Activated naive CD8-positive, alpha-beta T cell treated with anti-CD3 and anti-CD28 coated beads, Interleukin-2, amount 10 ng/mL, durations not matched to agents 7 days and 5 days (primary cell): ENCODE results near the gene FBXW7. TPM values are rescaled to one million over a fixed set of nuclear protein-coding genes. Genes with fewer than 3 reads are reported as not detected.

ENCODE experiments used
- ATAC-seq: fragments of 150-1000 bp; cut with Tn5 transposase; one replicate; pipeline ENCODE4 v1.10.0; 2021; ENCODE audit warnings: low read depth, moderate library complexity
- POLR2A ChIA-PET: fragments of 350-600 bp; sonication (Branson Sonifier 250); formaldehyde crosslinking; loops from one replicate; lab custom pipeline; 2021; ENCODE audit warnings: antibody characterized with exemption; lab: Charles Lee
- DNase-seq: peaks from one replicate; pipeline ENCODE4 v3.0.0; 2021
- H3K27ac Mint-ChIP-seq: one replicate; pipeline ENCODE4 v1.8.0; 2022; ENCODE audit warnings: mild to moderate bottlenecking, mixed read lengths
- H3K27me3 Mint-ChIP-seq: one replicate; pipeline ENCODE4 v1.8.0; 2022; ENCODE audit warnings: mild to moderate bottlenecking, moderate library complexity, mixed read lengths
- H3K36me3 Mint-ChIP-seq: one replicate; pipeline ENCODE4 v1.8.0; 2021; ENCODE audit warnings: mild to moderate bottlenecking, mixed read lengths
- H3K4me1 Mint-ChIP-seq: one replicate; pipeline ENCODE4 v1.8.0; 2021; ENCODE audit warnings: mixed read lengths
- H3K4me3 Mint-ChIP-seq: one replicate; pipeline ENCODE4 v1.8.0; 2022; ENCODE audit warnings: mild to moderate bottlenecking, moderate library complexity, mixed read lengths
- H3K9me3 Mint-ChIP-seq: one replicate; pipeline ENCODE4 v1.8.0; 2021; ENCODE audit warnings: mixed read lengths
- total RNA-seq, 2 experiments: library from RNA; stranded (reverse); gene quantifications; one replicate each; pipeline ENCODE4 v1.2.3, GENCODE V29; 2021

The FBXW7 gene, protein sequence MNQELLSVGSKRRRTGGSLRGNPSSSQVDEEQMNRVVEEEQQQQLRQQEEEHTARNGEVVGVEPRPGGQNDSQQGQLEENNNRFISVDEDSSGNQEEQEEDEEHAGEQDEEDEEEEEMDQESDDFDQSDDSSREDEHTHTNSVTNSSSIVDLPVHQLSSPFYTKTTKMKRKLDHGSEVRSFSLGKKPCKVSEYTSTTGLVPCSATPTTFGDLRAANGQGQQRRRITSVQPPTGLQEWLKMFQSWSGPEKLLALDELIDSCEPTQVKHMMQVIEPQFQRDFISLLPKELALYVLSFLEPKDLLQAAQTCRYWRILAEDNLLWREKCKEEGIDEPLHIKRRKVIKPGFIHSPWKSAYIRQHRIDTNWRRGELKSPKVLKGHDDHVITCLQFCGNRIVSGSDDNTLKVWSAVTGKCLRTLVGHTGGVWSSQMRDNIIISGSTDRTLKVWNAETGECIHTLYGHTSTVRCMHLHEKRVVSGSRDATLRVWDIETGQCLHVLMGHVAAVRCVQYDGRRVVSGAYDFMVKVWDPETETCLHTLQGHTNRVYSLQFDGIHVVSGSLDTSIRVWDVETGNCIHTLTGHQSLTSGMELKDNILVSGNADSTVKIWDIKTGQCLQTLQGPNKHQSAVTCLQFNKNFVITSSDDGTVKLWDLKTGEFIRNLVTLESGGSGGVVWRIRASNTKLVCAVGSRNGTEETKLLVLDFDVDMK
- 10 to 100 TPM; 80.2 to 91.2 TPM for total RNA-seq

DNA sequence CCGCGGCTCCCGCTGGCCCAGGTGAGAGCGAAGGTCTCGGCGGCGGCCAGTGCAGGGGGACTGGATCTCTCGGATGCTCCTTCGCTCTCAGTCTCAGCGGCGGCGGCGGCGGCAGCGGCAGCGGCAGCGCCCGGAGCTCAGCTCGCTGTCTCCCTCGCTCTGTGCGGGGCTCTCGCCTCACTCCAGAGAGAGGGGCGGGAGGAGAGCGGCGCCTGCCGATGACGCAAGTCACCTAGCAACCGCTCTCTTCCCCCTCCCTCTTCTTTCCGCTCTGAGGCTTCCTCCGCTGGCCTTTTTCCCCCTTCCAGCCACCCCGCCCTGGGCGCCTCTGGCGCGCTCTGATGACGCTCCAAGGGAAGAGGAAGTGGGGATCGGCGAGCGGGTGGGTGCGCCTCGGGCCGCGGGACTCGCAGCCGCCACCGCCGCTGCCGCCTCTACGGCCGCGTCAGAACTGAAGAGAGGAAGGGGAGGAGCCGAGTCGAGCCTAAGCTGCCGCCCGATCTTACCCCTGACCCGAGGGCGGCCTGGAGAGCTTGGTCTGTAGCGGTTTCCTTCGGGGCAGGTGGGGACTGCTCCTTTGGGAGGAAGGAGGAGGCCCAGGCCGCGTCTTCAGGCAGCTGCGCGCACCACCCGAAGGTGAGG is at the start of gene FBXW7:
Gene FBXW7 (minus strand): TSS at position 190 of the 642 bp plus-strand sequence. CDS start 124,289 bp downstream, outside the sequence.
- Mint-ChIP-seq H3K27ac (peak within 1 kb of the TSS; percentile 98), H3K9me3 (peaks cover 1% of the 10 kb centered on the region), H3K27me3 (no peaks in the 10 kb centered on the region), H3K4me1 (peaks cover 39% of the 10 kb centered on the region), H3K36me3 (peaks cover 22% of the 10 kb centered on the region), H3K4me3 (peak within 1 kb of the TSS; percentile 92)
- POLR2A ChIA-PET, result interaction anchor here (0.6 to 7.0 kb wide), 27 partner anchors 12 to 440 kb away, joined by 3 to 157 read pairs (median 4); partner anchors contain the start of genes ARFIP1, TIGD4 and TMEM154
- ATAC-seq, result peak; percentile 86
- DNase-seq, result peak; percentile 100

DNA sequence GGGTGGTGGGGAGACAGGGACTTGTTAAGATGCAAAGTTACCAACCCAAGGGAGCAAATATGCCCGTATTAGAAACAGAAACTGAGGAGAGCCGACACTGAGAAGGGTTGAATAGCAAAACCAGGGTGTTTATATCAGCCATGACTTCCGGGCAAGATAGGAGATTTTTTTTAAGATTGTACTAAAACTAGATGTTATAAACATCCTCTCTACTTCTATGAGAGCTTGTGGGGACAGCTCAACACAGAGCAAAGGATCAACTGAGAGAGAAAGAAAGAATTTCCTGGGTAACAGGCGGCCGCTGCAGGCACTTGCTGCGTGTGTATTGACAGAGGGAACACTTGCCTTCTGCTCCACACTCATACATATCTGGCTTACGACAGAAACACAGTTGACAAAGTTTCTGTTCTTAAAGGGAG is 49.1 kb upstream of the FBXW7 start:
- DNase-seq (no peak), ATAC-seq (no peak)
- Mint-ChIP-seq H3K27me3 (peaks cover 9% of the 10 kb centered on the region), H3K4me1 (peaks cover 2% of the 10 kb centered on the region), H3K4me3 (peak overlapping the region; percentile 55), H3K9me3 (no peaks in the 10 kb centered on the region), H3K27ac (peak overlapping the region; percentile 79), H3K36me3 (no peaks in the 10 kb centered on the region)
- POLR2A ChIA-PET, result interaction anchor here (0.9 kb wide), 1 partner anchor 49 kb away, joined by 3 read pairs; no protein-coding TSS in a partner anchor

DNA sequence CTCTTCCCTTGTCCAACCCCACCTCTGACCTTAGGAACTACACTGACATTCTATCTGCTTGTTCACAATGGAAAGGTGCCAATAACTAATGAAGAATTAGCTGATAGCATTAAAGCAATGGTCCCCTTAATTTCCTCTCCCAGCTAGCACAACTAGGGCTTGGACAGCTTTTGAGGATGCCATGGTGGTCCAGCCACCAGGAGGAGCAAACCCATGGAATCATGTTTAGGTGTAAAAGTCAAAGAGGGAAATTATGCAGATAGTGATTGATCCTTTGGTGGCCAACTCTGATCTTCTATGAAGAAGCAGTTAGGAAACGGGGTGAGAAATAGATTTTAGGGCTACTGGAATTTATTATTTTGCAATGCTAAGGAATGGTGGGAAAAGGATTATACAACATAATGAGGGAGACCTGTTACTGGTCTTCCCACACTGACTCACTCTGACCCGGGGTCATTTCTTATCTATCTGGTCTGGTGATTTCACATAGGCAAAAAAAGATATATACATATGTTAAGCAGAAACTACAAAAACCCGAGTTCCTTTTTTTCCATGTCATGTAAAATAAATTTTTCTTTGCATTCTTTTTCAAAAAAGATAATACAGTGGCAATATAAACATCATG is 45.8 kb upstream of the FBXW7 start:
- Mint-ChIP-seq H3K4me1 (peaks cover 2% of the 10 kb centered on the region), H3K36me3 (no peaks in the 10 kb centered on the region), H3K27ac (no peak overlapping the region), H3K27me3 (peaks cover 3% of the 10 kb centered on the region), H3K9me3 (no peaks in the 10 kb centered on the region), H3K4me3 (no peak overlapping the region)
- no peak for DNase-seq
- POLR2A ChIA-PET, result no interaction called here
- no peak for ATAC-seq

DNA sequence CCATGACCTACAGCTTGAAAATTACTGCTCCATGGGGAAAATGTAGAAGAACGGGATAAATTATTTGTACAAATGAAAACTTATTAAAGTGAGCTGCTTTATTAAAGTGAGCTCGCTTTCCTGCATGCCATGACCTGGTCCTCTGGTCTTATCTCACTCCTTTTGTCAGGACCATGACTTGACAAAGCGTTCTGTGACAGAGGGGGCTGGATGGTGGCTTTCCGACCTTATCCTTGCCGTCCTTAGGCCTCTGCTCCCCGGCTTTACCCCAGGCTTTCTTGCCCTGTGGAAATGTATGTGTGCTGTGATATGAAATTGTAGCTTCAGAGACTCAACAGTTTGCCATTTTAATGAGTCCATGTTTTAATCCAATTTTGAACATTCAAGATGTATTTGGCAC is 44.0 kb upstream of the FBXW7 start:
- H3K4me3 Mint-ChIP-seq, result no peak overlapping the region
- POLR2A ChIA-PET, result interaction anchor here (1.0 to 1.1 kb wide), 2 partner anchors 26 to 98 kb away, joined by 3 read pairs; no protein-coding TSS in a partner anchor
- no peaks in the 10 kb centered on the region for H3K9me3 Mint-ChIP-seq
- no peaks in the 10 kb centered on the region for H3K4me1 Mint-ChIP-seq
- no peak overlapping the region for H3K27ac Mint-ChIP-seq
- ATAC-seq (no peak), DNase-seq (no peak)
- H3K27me3 Mint-ChIP-seq, result peaks cover 8% of the 10 kb centered on the region
- no peaks in the 10 kb centered on the region for H3K36me3 Mint-ChIP-seq

DNA sequence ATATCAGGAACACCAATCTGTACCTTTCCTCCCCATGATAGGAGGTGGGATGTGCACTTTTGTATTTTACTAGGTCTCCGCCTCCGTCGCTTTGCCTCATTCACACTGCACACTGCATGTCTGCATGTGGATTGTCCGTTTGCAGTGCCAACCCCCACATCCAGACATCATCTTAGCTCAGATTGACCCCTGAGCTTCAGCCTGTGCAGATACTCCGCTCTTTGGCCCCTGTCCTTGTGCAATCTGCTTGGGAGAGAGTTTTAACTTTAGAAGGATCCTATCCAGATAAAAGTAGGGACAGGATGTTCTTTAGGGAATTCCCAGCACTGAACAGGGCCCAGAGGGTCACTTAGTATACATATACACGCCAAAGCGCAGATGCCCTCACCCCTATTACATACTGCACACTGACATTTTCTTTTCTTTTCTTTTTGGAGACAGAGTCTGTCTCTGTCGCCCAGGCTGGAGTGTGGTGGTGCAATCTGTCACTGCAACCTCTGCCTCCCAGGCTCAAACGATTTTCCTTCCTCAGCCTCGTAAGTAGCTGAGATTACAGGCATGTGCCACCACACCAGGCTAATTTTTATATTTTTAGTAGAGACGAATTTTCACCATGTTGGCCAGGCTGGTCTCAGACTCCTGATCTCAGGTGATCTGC is 43.3 kb upstream of the FBXW7 start:
- Mint-ChIP-seq H3K4me1 (no peaks in the 10 kb centered on the region), H3K27ac (no peak overlapping the region), H3K36me3 (no peaks in the 10 kb centered on the region), H3K9me3 (no peaks in the 10 kb centered on the region), H3K27me3 (peaks cover 9% of the 10 kb centered on the region), H3K4me3 (no peak overlapping the region)
- no peak for ATAC-seq
- DNase-seq, result no peak
- POLR2A ChIA-PET, result interaction anchor here (1.1 to 1.2 kb wide), 2 partner anchors 25 to 43 kb away, joined by 3 read pairs; partner anchors contain the start of gene FBXW7

DNA sequence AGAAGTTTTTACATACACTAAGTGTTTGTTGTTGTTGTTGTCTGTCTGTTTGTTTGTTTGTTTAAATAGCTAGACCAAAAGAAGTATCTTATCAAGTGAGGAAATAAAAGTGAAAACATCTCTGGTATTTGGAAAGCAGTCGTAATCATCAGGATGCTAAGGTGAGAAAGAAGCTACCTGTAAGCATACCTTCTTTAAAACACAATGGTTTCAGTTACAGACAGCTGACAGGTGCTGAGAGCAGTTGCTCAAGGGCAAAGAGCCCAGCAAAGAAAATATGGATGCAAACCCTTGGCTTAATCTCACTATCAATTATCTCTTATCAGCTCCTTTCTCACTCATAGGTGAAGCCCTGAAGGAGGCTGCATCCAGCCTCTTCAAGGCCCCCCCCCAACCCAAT is 42.8 kb upstream of the FBXW7 start:
- DNase-seq (no peak), ATAC-seq (no peak)
- H3K27ac Mint-ChIP-seq, result no peak overlapping the region
- H3K4me3 Mint-ChIP-seq, result no peak overlapping the region
- no peaks in the 10 kb centered on the region for H3K36me3 Mint-ChIP-seq
- POLR2A ChIA-PET, result interaction anchor here (1.1 to 1.2 kb wide), 2 partner anchors 25 to 43 kb away, joined by 3 read pairs; partner anchors contain the start of gene FBXW7
- H3K9me3 Mint-ChIP-seq, result no peaks in the 10 kb centered on the region
- H3K4me1 Mint-ChIP-seq, result no peaks in the 10 kb centered on the region
- H3K27me3 Mint-ChIP-seq, result peaks cover 12% of the 10 kb centered on the region

DNA sequence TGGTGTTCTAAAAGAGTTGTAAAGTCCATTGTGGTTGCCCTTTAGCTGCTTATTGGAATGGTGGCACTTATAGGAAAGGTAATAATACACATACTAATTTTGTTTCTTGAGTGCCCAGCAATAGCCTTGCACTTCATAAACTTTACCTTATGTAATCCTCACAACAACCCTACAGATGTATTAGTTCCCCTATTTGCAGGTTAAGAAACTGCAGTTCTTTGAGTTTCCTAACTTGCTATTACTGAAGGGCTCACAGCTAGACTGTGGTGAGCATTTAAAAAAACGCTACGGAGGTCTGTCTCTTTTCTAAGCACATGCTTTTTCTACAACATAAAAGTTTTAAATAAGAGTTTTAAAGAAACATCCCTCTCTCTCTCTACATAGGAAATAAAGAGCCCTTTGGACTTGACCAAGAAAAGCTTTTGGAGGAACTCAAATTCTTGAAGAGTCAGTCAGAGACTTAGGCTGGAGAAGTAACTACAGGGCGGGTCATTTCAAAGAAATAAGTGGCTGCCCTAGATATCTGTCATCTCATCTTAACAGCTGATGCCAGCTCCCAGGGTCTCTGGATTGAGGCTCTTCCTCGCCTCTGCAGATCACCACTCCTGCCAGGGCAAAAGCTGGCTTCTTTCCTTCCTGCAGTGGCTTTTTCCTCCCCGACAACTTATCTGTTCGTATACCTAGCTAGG is 42.0 kb upstream of the FBXW7 start:
- H3K36me3 Mint-ChIP-seq, result no peaks in the 10 kb centered on the region
- no peaks in the 10 kb centered on the region for H3K4me1 Mint-ChIP-seq
- peaks cover 14% of the 10 kb centered on the region for H3K27me3 Mint-ChIP-seq
- no peak overlapping the region for H3K27ac Mint-ChIP-seq
- H3K4me3 Mint-ChIP-seq, result no peak overlapping the region
- no peak for DNase-seq
- H3K9me3 Mint-ChIP-seq, result peaks cover 2% of the 10 kb centered on the region
- POLR2A ChIA-PET, result no interaction called here
- no peak for ATAC-seq

DNA sequence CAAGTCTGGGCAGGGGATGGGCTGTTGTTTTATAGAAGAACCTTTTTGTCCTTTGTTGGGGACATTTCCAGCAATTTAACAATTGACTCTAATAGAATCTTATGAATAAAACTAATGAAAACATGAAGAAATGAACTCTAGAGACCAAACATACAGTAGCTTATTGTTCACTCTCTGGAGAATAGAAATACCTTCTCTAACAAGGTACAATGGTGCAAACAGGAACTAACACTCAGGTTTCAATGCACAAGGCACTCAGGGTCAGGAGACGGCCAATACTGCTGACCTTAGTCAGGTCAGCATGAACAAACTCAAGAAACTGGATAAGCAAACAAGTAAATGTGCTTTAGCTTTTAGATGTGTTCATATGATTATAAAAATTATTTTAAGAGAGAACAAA is 39.6 kb upstream of the FBXW7 start:
- no peak for DNase-seq
- POLR2A ChIA-PET, result interaction anchor here (1.5 kb wide), 1 partner anchor 39 kb away, joined by 3 read pairs; the partner anchor contains the start of gene FBXW7
- no peaks in the 10 kb centered on the region for H3K36me3 Mint-ChIP-seq

DNA sequence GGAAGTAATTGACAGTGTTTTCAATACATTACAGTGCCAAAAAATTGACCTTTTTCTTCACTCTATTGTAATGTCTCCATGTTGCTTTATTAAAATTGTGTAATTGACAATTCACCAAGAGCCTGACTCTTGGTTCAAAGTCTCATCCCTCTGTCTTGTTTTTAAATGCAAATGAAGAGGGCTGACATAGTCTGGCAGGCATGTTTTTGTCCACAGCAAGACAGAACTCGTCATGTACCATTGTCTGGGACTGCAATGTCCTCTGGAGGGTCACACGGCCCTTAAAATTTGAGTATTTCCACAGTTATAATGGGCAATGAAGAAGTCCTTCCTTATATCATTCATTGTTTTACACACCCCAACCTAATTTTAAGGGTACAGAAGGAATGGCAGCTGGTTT is 38.0 kb upstream of the FBXW7 start:
- Mint-ChIP-seq H3K27me3 (peaks cover 14% of the 10 kb centered on the region), H3K9me3 (peaks cover 2% of the 10 kb centered on the region), H3K4me1 (peaks cover 2% of the 10 kb centered on the region), H3K36me3 (no peaks in the 10 kb centered on the region), H3K27ac (no peak overlapping the region), H3K4me3 (no peak overlapping the region)
- ATAC-seq (no peak), DNase-seq (no peak)
- POLR2A ChIA-PET, result no interaction called here

More for the DNA sequence above, 39.6 kb upstream of the FBXW7 start:
- Mint-ChIP-seq H3K27me3 (peaks cover 14% of the 10 kb centered on the region), H3K9me3 (peaks cover 2% of the 10 kb centered on the region), H3K27ac (no peak overlapping the region), H3K4me3 (no peak overlapping the region), H3K4me1 (peaks cover under 1% of the 10 kb centered on the region)
- no peak for ATAC-seq

DNA sequence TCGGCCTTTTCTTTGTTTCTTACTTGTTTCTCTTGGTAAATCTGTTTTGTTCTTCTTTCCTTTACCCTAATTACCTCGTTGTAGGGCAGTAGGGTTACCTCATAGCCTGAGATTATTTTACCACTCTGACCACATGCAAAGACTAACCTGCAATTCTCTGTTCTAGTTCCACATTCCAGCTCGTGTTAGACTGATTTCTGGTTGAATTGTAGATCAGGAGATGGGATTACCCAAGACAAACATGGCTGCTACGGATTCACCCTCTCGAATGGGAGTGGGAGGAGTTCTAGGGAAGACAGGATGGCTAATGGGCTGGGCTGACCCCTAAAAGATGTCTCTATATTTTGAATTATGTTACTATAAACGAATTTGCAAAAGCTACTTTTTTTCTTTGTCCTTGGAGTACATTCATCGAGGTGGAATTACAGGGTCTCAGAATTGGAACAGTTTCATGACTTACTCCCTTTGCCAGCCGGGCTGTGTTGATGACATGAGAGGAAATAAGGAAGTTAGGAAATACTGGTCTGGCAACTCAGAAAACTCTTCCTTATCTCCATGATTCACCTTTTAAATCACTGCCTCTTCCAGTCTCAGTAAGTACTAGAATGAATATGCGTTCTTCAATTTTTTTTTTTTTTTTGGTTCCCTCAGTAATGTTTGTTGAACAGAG is 36.7 kb upstream of the FBXW7 start:
- Mint-ChIP-seq H3K27ac (no peak overlapping the region), H3K36me3 (no peaks in the 10 kb centered on the region), H3K4me3 (no peak overlapping the region), H3K4me1 (peaks cover 2% of the 10 kb centered on the region), H3K27me3 (peaks cover 14% of the 10 kb centered on the region), H3K9me3 (peaks cover 2% of the 10 kb centered on the region)
- no peak for ATAC-seq
- DNase-seq, result no peak
- POLR2A ChIA-PET, result no interaction called here

DNA sequence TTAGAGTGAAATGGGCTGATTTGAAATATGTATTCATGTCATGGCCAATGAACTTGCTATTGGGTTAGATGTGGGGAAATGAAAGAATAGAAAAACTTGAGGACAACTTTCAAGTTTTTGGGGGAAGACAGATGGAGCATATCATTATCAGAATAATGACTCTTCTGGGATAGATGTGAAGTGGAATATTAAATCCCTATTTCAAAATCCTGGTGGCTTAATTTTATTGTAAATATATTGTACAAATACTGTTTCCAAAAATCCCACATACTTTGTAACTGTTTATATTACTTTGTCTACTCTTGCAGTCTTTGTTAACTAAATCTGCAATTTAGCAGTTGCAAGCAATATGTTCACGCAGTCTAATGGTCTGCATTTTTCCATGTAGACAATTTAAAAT is 35.9 kb upstream of the FBXW7 start:
- no peak overlapping the region for H3K4me3 Mint-ChIP-seq
- no peaks in the 10 kb centered on the region for H3K36me3 Mint-ChIP-seq
- ATAC-seq, result no peak
- H3K4me1 Mint-ChIP-seq, result peaks cover 2% of the 10 kb centered on the region
- H3K27me3 Mint-ChIP-seq, result peaks cover 15% of the 10 kb centered on the region
- no peak for DNase-seq
- no peak overlapping the region for H3K27ac Mint-ChIP-seq
- peaks cover 2% of the 10 kb centered on the region for H3K9me3 Mint-ChIP-seq
- POLR2A ChIA-PET, result no interaction called here
